GM08714 (cell line): ENCODE data around the gene XKRX.
A peak's percentile ranks its signal among the peaks of the same experiment; 100 is the strongest.

Experiments
- H3K4me3 ChIP-seq: fragments of 200-500 bp; sonication (Bioruptor generic); 2 replicates; pipeline ENCODE4 v1.5.1; 2014; ENCODE audit warnings: mild to moderate bottlenecking, low read length, inconsistent platforms
- ZNF274 ChIP-seq: IDR thresholded peaks from 2 replicates; pipeline ENCODE4 v1.6.1; 2012; ENCODE audit warnings: mild to moderate bottlenecking, low read depth, low read length

XKRX gene

GRCh38 chrX:100928660-100929613 is at the start of gene XKRX:
TSS of gene XKRX (minus strand) at chrX:100928917. CDS start at chrX:100928304, 613 bp downstream.
- no peak for TF ChIP-seq ZNF274

GRCh38 chrX:100976211-100976610 is 47.5 kb upstream of the XKRX start:
- TF ChIP-seq ZNF274, result no peak
- H3K4me3 ChIP-seq, result no peak overlapping the region

More at GRCh38 chrX:100928660-100929613, at the start of gene XKRX:
- H3K4me3 ChIP-seq, result peak within 1 kb of the TSS; percentile 40; the same call in 1 of the 2 replicates

- H3K4me3 ChIP-seq, result no peak overlapping the region
- no peak for TF ChIP-seq ZNF274
These were observed 46.5 kb upstream of the XKRX start for GRCh38 chrX:100975212-100975611.

- TF ChIP-seq ZNF274, result no peak
These were observed 44.7 kb upstream of the XKRX start for GRCh38 chrX:100973411-100973810.

GRCh38 chrX:100969936-100970335 is 41.2 kb upstream of the XKRX start:
- TF ChIP-seq ZNF274, result no peak
- no peak overlapping the region for H3K4me3 ChIP-seq

More at GRCh38 chrX:100973411-100973810, 44.7 kb upstream of the XKRX start:
- no peak overlapping the region for H3K4me3 ChIP-seq

GRCh38 chrX:100969408-100969807 is 40.7 kb upstream of the XKRX start, which contains the start of gene ARL13A:
TSS of gene ARL13A (plus strand) at chrX:100969708. CDS start at chrX:100973690, 3,982 bp downstream.
- TF ChIP-seq ZNF274, result no peak
- no peak within 1 kb of the TSS for H3K4me3 ChIP-seq

- TF ChIP-seq ZNF274, result no peak
- H3K4me3 ChIP-seq, result no peak overlapping the region
These were observed 35.6 kb upstream of the XKRX start for GRCh38 chrX:100964362-100964761.

GRCh38 chrX:100962811-100963210 is 34.1 kb upstream of the XKRX start:
- TF ChIP-seq ZNF274, result no peak
- H3K4me3 ChIP-seq, result no peak overlapping the region

- TF ChIP-seq ZNF274, result no peak
- no peak overlapping the region for H3K4me3 ChIP-seq
These were observed 19.8 kb upstream of the XKRX start for GRCh38 chrX:100948557-100948956.

- no peak for TF ChIP-seq ZNF274
- H3K4me3 ChIP-seq, result no peak overlapping the region
These were observed 17.7 kb upstream of the XKRX start for GRCh38 chrX:100946299-100946927.

- H3K4me3 ChIP-seq, result no peak overlapping the region
- no peak for TF ChIP-seq ZNF274
These were observed 15.9 kb upstream of the XKRX start for GRCh38 chrX:100944601-100945000.

- no peak overlapping the region for H3K4me3 ChIP-seq
- TF ChIP-seq ZNF274, result no peak
These were observed 10.6 kb upstream of the XKRX start for GRCh38 chrX:100939333-100939732.

GRCh38 chrX:100935767-100936166 is 7.0 kb upstream of the XKRX start:
- no peak overlapping the region for H3K4me3 ChIP-seq
- no peak for TF ChIP-seq ZNF274

- no peak overlapping the region for H3K4me3 ChIP-seq
- TF ChIP-seq ZNF274, result no peak
These were observed 3.2 kb upstream of the XKRX start for GRCh38 chrX:100931925-100932285.

- no peak for TF ChIP-seq ZNF274
- no peak overlapping the region for H3K4me3 ChIP-seq
These were observed 2.7 kb upstream of the XKRX start for GRCh38 chrX:100931218-100931924.
